H1 (cell line): ENCODE measurements around the gene FGF12. TPM values are rescaled to one million over a fixed set of nuclear protein-coding genes. Genes with fewer than 3 reads are reported as not detected.

Experiments
- CTCF ChIA-PET: fragments of 300-600 bp; sonication (Branson Sonifier 250); formaldehyde crosslinking; loops from one replicate; lab custom pipeline; 2021; ENCODE audit not compliant: partially characterized antibody; lab: Charles Lee
- POLR2A ChIA-PET: fragments of 300-600 bp; sonication (Branson Sonifier 250); formaldehyde crosslinking; loops from one replicate; lab custom pipeline; 2021; ENCODE audit warnings: inconsistent platforms; ENCODE audit not compliant: partially characterized antibody; lab: Charles Lee
- DNase-seq, 2 experiments: peaks; one replicate each; pipeline versions ENCODE4 v3.0.0 to v3.0.0-alpha.2; 2010 to 2022; ENCODE audit warnings: low spot score in 2 of 2, low read depth in 1 of 2, mixed read lengths in 1 of 2
- FAIRE-seq: peaks from 2 replicates; lab custom pipeline; 2011; peaks lifted over from hg19 to GRCh38; lab: Jason Lieb, UNC
- H2AFZ ChIP-seq: 2 replicates; pipeline ENCODE4 v1.8.1; 2012; ENCODE audit warnings: low read length, inconsistent platforms
- H2AK5ac ChIP-seq: 2 replicates; pipeline ENCODE4 v1.6.1; 2013; ENCODE audit warnings: low read depth, low read length
- H2BK120ac ChIP-seq: replicated peaks from 2 replicates; pipeline ENCODE3; 2013; ENCODE audit warnings: low read depth, low read length, inconsistent platforms
- H2BK12ac ChIP-seq: 2 replicates; pipeline ENCODE4 v1.6.1; 2013; ENCODE audit warnings: low read depth, low read length
- H2BK15ac ChIP-seq: 2 replicates; pipeline ENCODE4 v1.6.1; 2013; ENCODE audit warnings: low read length
- H2BK20ac ChIP-seq: 2 replicates; pipeline ENCODE4 v1.6.1; 2013; ENCODE audit warnings: low read length
- H2BK5ac ChIP-seq: 2 replicates; pipeline ENCODE4 v1.6.1; 2013; ENCODE audit warnings: low read depth, low read length
- H3K14ac ChIP-seq: 2 replicates; pipeline ENCODE4 v1.6.1; 2013; ENCODE audit warnings: inconsistent platforms; ENCODE audit not compliant: insufficient read length
- H3K18ac ChIP-seq: 2 replicates; pipeline ENCODE4 v1.6.1; 2013; ENCODE audit warnings: low read length; ENCODE audit errors: extremely low read depth
- H3K23ac ChIP-seq: 2 replicates; pipeline ENCODE4 v1.6.1; 2013; ENCODE audit warnings: inconsistent platforms; ENCODE audit not compliant: insufficient read length
- H3K23me2 ChIP-seq: 2 replicates; pipeline ENCODE4 v1.6.1; 2013; ENCODE audit warnings: low read depth, low read length
- H3K27ac ChIP-seq: 2 replicates; pipeline ENCODE4 v1.6.1; 2011; ENCODE audit warnings: low read depth, low read length, inconsistent platforms
- H3K27me3 ChIP-seq, 4 experiments: replicated peaks in 1 of 4; 1 replicate in 1 of 4; 2 replicates in 3 of 4; pipeline versions ENCODE4 v1.6.1 to v1.8.1; 2011 to 2013; ENCODE audit warnings: low read length in 3 of 4, mild to moderate bottlenecking in 3 of 4, inconsistent platforms in 2 of 4, mixed read lengths in 2 of 4, moderate library complexity in 1 of 4; ENCODE audit not compliant: control insufficient read depth in 3 of 4, insufficient read depth in 3 of 4; ENCODE audit errors: extremely low read depth in 1 of 4
- H3K36me3 ChIP-seq, 4 experiments: 2 replicates each; pipeline versions ENCODE4 v1.6.1 to v1.8.1; 2011 to 2013; ENCODE audit warnings: mild to moderate bottlenecking in 4 of 4, low read length in 3 of 4, moderate library complexity in 2 of 4, control low read depth in 1 of 4, inconsistent platforms in 1 of 4; ENCODE audit not compliant: insufficient read depth in 4 of 4, control insufficient read depth in 2 of 4
- H3K4ac ChIP-seq: replicated peaks from 2 replicates; pipeline ENCODE3; 2013; ENCODE audit warnings: low read length, low read depth, mixed read lengths, inconsistent platforms; ENCODE audit not compliant: insufficient read length
- H3K4me1 ChIP-seq, 4 experiments: replicated peaks in 1 of 4; 1 replicate in 1 of 4; 2 replicates in 3 of 4; pipeline versions ENCODE4 v1.6.1 to v1.8.1; 2011 to 2013; ENCODE audit warnings: low read length in 3 of 4, inconsistent platforms in 2 of 4, mixed read lengths in 1 of 4; ENCODE audit not compliant: insufficient read depth in 4 of 4, control insufficient read depth in 3 of 4
- H3K4me2 ChIP-seq, 2 experiments: 2 replicates each; pipeline versions ENCODE4 v1.6.1 to v1.8.1; 2011 to 2013; ENCODE audit warnings: low read depth in 2 of 2, low read length in 2 of 2, control low read depth in 1 of 2, inconsistent platforms in 1 of 2, mild to moderate bottlenecking in 1 of 2; ENCODE audit not compliant: insufficient read depth in 1 of 2
- H3K4me3 ChIP-seq, 4 experiments: fragments of 200-600, 300-600 bp in 1 of 4; sonication (generic), shearing (Covaris generic), sonication (Bioruptor Twin) in 1 of 4; 2 replicates each; pipeline versions ENCODE4 v1.5.1 to v1.8.1; 2011 to 2016; ENCODE audit warnings: low read length in 4 of 4, low read depth in 3 of 4, control low read depth in 2 of 4, inconsistent platforms in 2 of 4, mild to moderate bottlenecking in 2 of 4, mixed read lengths in 1 of 4, moderate library complexity in 1 of 4; ENCODE audit not compliant: insufficient read depth in 2 of 4; ENCODE audit errors: extremely low read depth in 1 of 4
- H3K56ac ChIP-seq: replicated peaks from 2 replicates; pipeline ENCODE3; 2013; ENCODE audit warnings: low read depth, mild to moderate bottlenecking, mixed read lengths, low read length, inconsistent platforms; ENCODE audit not compliant: insufficient read length
- H3K79me1 ChIP-seq: 2 replicates; pipeline ENCODE4 v1.6.1; 2013; ENCODE audit warnings: low read depth, low read length, control low read depth
- H3K79me2 ChIP-seq, 2 experiments: 2 replicates each; pipeline versions ENCODE4 v1.6.1 to v1.8.1; 2012 to 2013; ENCODE audit warnings: low read length in 2 of 2, mild to moderate bottlenecking in 2 of 2, inconsistent platforms in 1 of 2; ENCODE audit not compliant: insufficient read depth in 2 of 2, control insufficient read depth in 1 of 2
- H3K9ac ChIP-seq, 4 experiments: replicated peaks in 1 of 4; 1 replicate in 1 of 4; 2 replicates in 3 of 4; pipeline versions ENCODE4 v1.6.1 to v1.8.1; 2011 to 2013; ENCODE audit warnings: low read depth in 3 of 4, low read length in 3 of 4, control low read depth in 2 of 4, mild to moderate bottlenecking in 2 of 4, moderate library complexity in 2 of 4, inconsistent platforms in 1 of 4; ENCODE audit errors: extremely low read depth in 1 of 4
- H3K9me3 ChIP-seq, 2 experiments: 2 replicates each; pipeline versions ENCODE4 v1.6.1 to v1.8.1; 2012 to 2013; ENCODE audit warnings: mild to moderate bottlenecking in 2 of 2, moderate library complexity in 2 of 2, control low read depth in 1 of 2, inconsistent platforms in 1 of 2, low read depth in 1 of 2, low read length in 1 of 2, mixed read lengths in 1 of 2; ENCODE audit not compliant: insufficient read depth in 2 of 2
- H4K20me1 ChIP-seq, 2 experiments: replicated peaks in 1 of 2; 2 replicates each; pipeline versions ENCODE3 to v1.8.1; 2011 to 2013; ENCODE audit warnings: inconsistent platforms in 2 of 2, low read length in 2 of 2, mild to moderate bottlenecking in 1 of 2; ENCODE audit not compliant: insufficient read depth in 2 of 2, control insufficient read depth in 1 of 2
- H4K5ac ChIP-seq: 2 replicates; pipeline ENCODE4 v1.6.1; 2013; ENCODE audit warnings: low read length, low read depth, mixed read lengths, inconsistent platforms; ENCODE audit not compliant: insufficient read length
- H4K8ac ChIP-seq: 2 replicates; pipeline ENCODE4 v1.8.0; 2013; ENCODE audit warnings: mild to moderate bottlenecking, moderate library complexity, low read length, inconsistent platforms; ENCODE audit not compliant: insufficient read depth; ENCODE audit errors: extremely low read depth
- H4K91ac ChIP-seq: replicated peaks from 2 replicates; pipeline ENCODE3; 2013; ENCODE audit warnings: low read length, mixed read lengths, inconsistent platforms; ENCODE audit not compliant: insufficient read length
- EP300 ChIP-seq, 2 experiments: IDR thresholded peaks; 1 replicate in 1 of 2; 2 replicates in 1 of 2; pipeline ENCODE4 v1.6.1; 2011 to 2012; ENCODE audit warnings: low read depth in 2 of 2, low read length in 2 of 2, mild to moderate bottlenecking in 2 of 2, borderline replicate concordance in 1 of 2, inconsistent platforms in 1 of 2, moderate library complexity in 1 of 2
- GTF2F1 ChIP-seq: IDR thresholded peaks from 2 replicates; pipeline ENCODE4 v1.6.1; 2012; ENCODE audit warnings: low read depth, low read length, improper control_type of control experiment, borderline replicate concordance
- KDM1A ChIP-seq: fragments of 200-600, 300-600 bp; sonication (generic); IDR thresholded peaks from 2 replicates; pipeline ENCODE4 v1.7.1; 2016; ENCODE audit warnings: mild to moderate bottlenecking, low read length, borderline replicate concordance
- PHF8 ChIP-seq: fragments of 200-600 bp; sonication (generic); conservative IDR thresholded peaks from 2 replicates; pipeline ENCODE4 v1.7.1; 2012; ENCODE audit warnings: low read depth, mild to moderate bottlenecking, inconsistent platforms, low read length, moderate library complexity
- SP1 ChIP-seq: IDR thresholded peaks from 2 replicates; pipeline ENCODE4 v1.6.1; 2011; ENCODE audit warnings: low read depth, low read length
- WGBS, 2 experiments: shearing (Covaris generic) in 1 of 2; methylation state at CpG; one replicate each; pipeline versions ENCODE4 v1.1.6 to v1.1.7; 2013 to 2015; ENCODE audit warnings: low lambda C conversion rate in 2 of 2, mixed read lengths in 2 of 2, inconsistent platforms in 1 of 2, low coverage in 1 of 2, missing lambda C conversion rate in 1 of 2; ENCODE audit not compliant: insufficient replicate concordance in 2 of 2, insufficient coverage in 1 of 2, insufficient read length in 1 of 2; ENCODE audit errors: extremely low coverage in 1 of 2, missing lambda C conversion rate in 1 of 2; 5-methylcytosine and 5-hydroxymethylcytosine counted together
- polyA plus RNA-seq, 7 experiments: library from polyadenylated mRNA; depleted of rRNA in 3 of 7; stranded (reverse) in 5 of 7; unstranded in 2 of 7; fragments of >200 nt in 5 of 7; fragments of 200-250 nt in 2 of 7; gene quantifications; 1 replicate in 5 of 7; 2 replicates in 1 of 7; 4 replicates in 1 of 7; pipeline versions ENCODE4 v1.2.1 to v1.2.3, GENCODE V29; 2011 to 2013; ENCODE audit warnings: missing spikeins in 2 of 7, mixed read lengths in 2 of 7
- total RNA-seq: library from RNA; stranded (reverse); fragmentation: NEBNext Ultra II Directional; extraction: Animal tissue kit (Norgen Biotek cat#: 25700); gene quantifications from 2 replicates; pipeline ENCODE4 v1.2.1, GENCODE V29; 2021

Gene FGF12
- total and polyA plus RNA-seq, 2 of the 8 experiments (the other 6 are each of a cell fraction or from before 2014, with no cell fraction given), result 4.1 to 16.6 TPM

- H3K9ac ChIP-seq, result no peak overlapping the region
- no peak for DNase-seq
- POLR2A ChIA-PET, result no interaction called here
Observed at GRCh38 chr3:192339214-192339613, 388.1 kb downstream of the FGF12 start.

More at GRCh38 chr3:192339214-192339613, 388.1 kb downstream of the FGF12 start:
- Histone ChIP-seq H3K56ac (no peak overlapping the region), H3K4me2 (no peak overlapping the region), H2BK12ac (no peak overlapping the region), H3K23ac (no peak overlapping the region), H3K27ac (no peak overlapping the region), H2BK5ac (no peak overlapping the region), H2AK5ac (no peak overlapping the region), H3K79me1 (no peaks in the 10 kb centered on the region), H3K4ac (no peak overlapping the region), H3K79me2 (no peaks in the 10 kb centered on the region), H3K4me3 (no peak overlapping the region), H2BK20ac (no peak overlapping the region), H2AFZ (no peak overlapping the region), H3K23me2 (no peaks in the 10 kb centered on the region), H2BK15ac (no peak overlapping the region), H3K9me3 (no peaks in the 10 kb centered on the region), H3K36me3 (no peaks in the 10 kb centered on the region), H4K91ac (no peak overlapping the region), H3K4me1 (peaks cover 0 to 3% (median 1%) of the 10 kb centered on the region in 4 experiments; a peak in 2 of 7 replicates), H3K27me3 (no peaks in the 10 kb centered on the region), H4K8ac (no peak overlapping the region), H3K14ac (no peak overlapping the region), H2BK120ac (no peak overlapping the region), H4K5ac (no peak overlapping the region), H4K20me1 (no peaks in the 10 kb centered on the region), H3K18ac (no peak overlapping the region)
- no peak for FAIRE-seq
- CTCF ChIA-PET, result interaction anchor here (1.0 to 1.5 kb wide), 5 partner anchors 38 to 154 kb away, joined by 3 to 5 read pairs (median 3); no protein-coding TSS in a partner anchor
- TF ChIP-seq KDM1A, result no peak
- no peak for TF ChIP-seq PHF8
- TF ChIP-seq GTF2F1, result no peak
- TF ChIP-seq EP300 (IDR thresholded peaks at IDR 0.05; ENCODE audit: borderline replicate concordance in 1 of 2, low read depth in 2 of 2, low read length in 2 of 2), result no peak
- TF ChIP-seq SP1, result no peak
- 89% methylated on average over 2 of the region's 2 CpGs; no CpG with 5 or more reads in 1 of the 2 experiments for WGBS, 2 experiments
